KMS-11 (cell line): ENCODE results near the gene NRBP1.

ENCODE experiments used
- H2AFZ ChIP-seq: fragments of 200-600 bp; sonication (generic); 2 replicates; pipeline ENCODE4 v1.6.1; 2016; ENCODE audit warnings: antibody characterized with exemption, mixed run types, low read depth
- H3K27ac ChIP-seq: fragments of 200-600 bp; sonication (generic); 2 replicates; pipeline ENCODE4 v1.6.1; 2016; ENCODE audit warnings: mild to moderate bottlenecking, mixed run types
- H3K27me3 ChIP-seq: fragments of 200-600 bp; sonication (generic); 2 replicates; pipeline ENCODE4 v1.6.1; 2017; ENCODE audit warnings: mild to moderate bottlenecking, low read depth, mixed run types, moderate library complexity; ENCODE audit not compliant: insufficient read depth
- H3K36me3 ChIP-seq: fragments of 200-600 bp; sonication (generic); 2 replicates; pipeline ENCODE4 v1.6.1; 2017; ENCODE audit warnings: mild to moderate bottlenecking, mixed run types; ENCODE audit not compliant: insufficient read depth
- H3K4me1 ChIP-seq: fragments of 200-600 bp; sonication (generic); 2 replicates; pipeline ENCODE4 v1.6.1; 2016; ENCODE audit warnings: mild to moderate bottlenecking, low read depth, mixed run types; ENCODE audit not compliant: poor library complexity, severe bottlenecking
- H3K4me2 ChIP-seq: fragments of 200-600 bp; sonication (generic); 2 replicates; pipeline ENCODE4 v1.7.0; 2016; ENCODE audit warnings: mild to moderate bottlenecking, mixed run types
- H3K4me3 ChIP-seq: fragments of 200-600 bp; sonication (generic); IDR thresholded peaks from 2 replicates; pipeline ENCODE4 v1.6.1; 2017; ENCODE audit warnings: low read depth, low read length, mixed read lengths; ENCODE audit not compliant: insufficient read depth
- H3K79me2 ChIP-seq: fragments of 200-600 bp; sonication (generic); 2 replicates; pipeline ENCODE4 v1.6.1; 2016; ENCODE audit warnings: low read depth, mixed run types; ENCODE audit not compliant: insufficient read depth
- H3K9ac ChIP-seq: fragments of 200-600 bp; sonication (generic); 2 replicates; pipeline ENCODE4 v1.6.1; 2016; ENCODE audit warnings: mild to moderate bottlenecking, mixed run types
- H4K20me1 ChIP-seq: fragments of 200-600 bp; sonication (generic); 2 replicates; pipeline ENCODE4 v1.6.1; 2016; ENCODE audit warnings: mild to moderate bottlenecking, mixed run types; ENCODE audit not compliant: insufficient read depth
- CTCF ChIP-seq: fragments of 200-600 bp; sonication (generic); conservative IDR thresholded peaks from 2 replicates; pipeline ENCODE4 v1.6.1; 2017; ENCODE audit warnings: low read depth, mild to moderate bottlenecking, antibody characterized with exemption, low read length, moderate library complexity, mixed read lengths

NRBP1 gene

DNA sequence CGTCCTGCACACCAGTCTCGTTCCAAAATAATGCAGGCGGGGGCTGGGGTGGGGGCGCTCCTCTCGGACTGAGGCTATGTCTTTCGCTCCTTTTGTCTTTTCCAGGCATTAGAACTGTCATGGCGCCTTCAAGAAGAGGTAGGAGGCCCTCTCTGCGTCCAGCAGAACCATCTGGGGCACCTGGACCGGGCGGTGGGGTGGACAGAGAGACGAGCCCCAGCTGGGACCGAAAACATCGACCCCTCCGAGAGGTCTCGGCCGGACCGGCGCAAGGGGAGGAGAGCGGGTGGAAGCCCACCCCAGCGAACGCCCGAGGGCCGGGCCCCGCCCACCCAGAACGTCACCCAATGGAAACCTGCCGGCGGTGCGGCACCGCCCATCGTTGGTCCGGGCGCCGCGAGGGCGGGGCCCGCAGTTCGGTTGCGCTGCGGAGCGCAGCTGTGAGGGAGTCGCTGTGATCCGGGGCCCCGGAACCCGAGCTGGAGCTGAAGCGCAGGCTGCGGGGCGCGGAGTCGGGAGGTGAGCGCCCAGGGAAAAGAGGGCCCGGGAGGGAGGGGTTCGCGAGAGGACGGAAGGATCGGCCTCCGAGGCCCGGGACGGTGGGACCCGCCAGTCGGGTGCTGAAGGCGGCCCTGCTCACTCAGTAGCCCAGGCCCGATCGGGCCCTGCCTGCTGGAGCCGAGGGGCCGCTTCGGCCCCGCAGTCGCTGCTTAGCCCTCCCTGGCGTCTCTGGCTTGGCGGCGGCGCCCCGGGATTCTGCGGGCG lies at the start of gene NRBP1:
NRBP1 (plus strand) TSS at position 419 of the 765 bp plus-strand sequence. CDS start 4,643 bp downstream, outside the sequence.
- Histone ChIP-seq H3K4me3 (peak within 1 kb of the TSS; percentile 38), H3K27me3 (no peaks in the 10 kb centered on the region), H2AFZ (peak within 1 kb of the TSS; percentile 87), H3K27ac (peak within 1 kb of the TSS; percentile 74), H3K4me1 (peaks cover 29% of the 10 kb centered on the region), H3K9ac (peak within 1 kb of the TSS; percentile 78), H4K20me1 (no peaks in the 10 kb centered on the region), H3K36me3 (no peaks in the 10 kb centered on the region), H3K79me2 (peaks cover 30% of the 10 kb centered on the region), H3K4me2 (peak within 1 kb of the TSS; percentile 93)
- no peak for TF ChIP-seq CTCF

- Histone ChIP-seq H3K79me2 (no peaks in the 10 kb centered on the region), H3K4me2 (no peak overlapping the region), H3K36me3 (peaks cover 9% of the 10 kb centered on the region; the same call in 1 of the 2 replicates), H4K20me1 (no peaks in the 10 kb centered on the region), H3K27me3 (no peaks in the 10 kb centered on the region), H2AFZ (no peak overlapping the region), H3K4me1 (no peaks in the 10 kb centered on the region), H3K9ac (no peak overlapping the region), H3K4me3 (no peak overlapping the region), H3K27ac (no peak overlapping the region)
- TF ChIP-seq CTCF, result no peak
Observed at GRCh38 chr2:27378809-27379290, 49.6 kb upstream of the NRBP1 start.

DNA sequence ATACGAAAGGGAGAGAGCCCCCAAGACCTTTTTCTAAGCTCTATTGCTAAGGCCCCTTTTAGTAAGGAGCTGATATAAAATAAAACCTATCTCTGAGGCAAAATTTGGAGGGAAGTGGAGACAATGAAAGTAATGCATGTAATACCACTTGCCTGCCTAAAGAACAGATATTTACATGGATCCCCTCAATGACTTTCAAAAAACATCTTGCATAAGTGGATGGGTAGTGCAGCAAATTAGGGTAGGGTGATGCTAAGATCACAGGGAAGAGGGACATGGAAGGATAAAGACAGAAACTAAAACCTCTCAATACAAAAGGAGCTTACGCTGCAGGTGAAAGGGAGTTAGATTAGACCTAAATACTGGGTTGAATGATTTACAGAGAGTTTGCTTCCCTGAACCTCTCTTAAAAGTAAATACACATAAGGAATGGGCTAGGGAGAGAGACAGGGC lies 49.0 kb upstream of the NRBP1 start:
- no peaks in the 10 kb centered on the region for H3K79me2 ChIP-seq
- no peak overlapping the region for H2AFZ ChIP-seq
- peaks cover 10% of the 10 kb centered on the region; the same call in 1 of the 2 replicates for H3K36me3 ChIP-seq
- no peaks in the 10 kb centered on the region for H4K20me1 ChIP-seq
- no peak overlapping the region for H3K4me2 ChIP-seq
- no peak overlapping the region for H3K9ac ChIP-seq
- H3K4me3 ChIP-seq, result no peak overlapping the region
- TF ChIP-seq CTCF, result no peak
- H3K27me3 ChIP-seq, result no peaks in the 10 kb centered on the region
- H3K27ac ChIP-seq, result no peak overlapping the region; the same call in 1 of the 2 replicates
- no peaks in the 10 kb centered on the region for H3K4me1 ChIP-seq

GRCh38 chr2:27379836-27380625 lies 48.4 kb upstream of the NRBP1 start:
- Histone ChIP-seq H3K27ac (no peak overlapping the region), H3K27me3 (no peaks in the 10 kb centered on the region), H3K9ac (no peak overlapping the region; the same call in 1 of the 2 replicates), H3K36me3 (peaks cover 16% of the 10 kb centered on the region; the same call in 1 of the 2 replicates), H2AFZ (no peak overlapping the region), H3K4me1 (no peaks in the 10 kb centered on the region), H3K4me3 (no peak overlapping the region), H3K79me2 (no peaks in the 10 kb centered on the region), H3K4me2 (peak overlapping the region; percentile 31), H4K20me1 (no peaks in the 10 kb centered on the region)
- no peak for TF ChIP-seq CTCF
